HG03432 (cell line): ENCODE results near the gene SPINK4.

ENCODE experiments used
- ATAC-seq: cut with Tn5 transposase; IDR thresholded peaks from one replicate; pipeline ENCODE4 v1.9.1; 2021; ENCODE audit warnings: mild to moderate bottlenecking, moderate library complexity; ENCODE audit not compliant: unreplicated experiment

SPINK4 gene

DNA sequence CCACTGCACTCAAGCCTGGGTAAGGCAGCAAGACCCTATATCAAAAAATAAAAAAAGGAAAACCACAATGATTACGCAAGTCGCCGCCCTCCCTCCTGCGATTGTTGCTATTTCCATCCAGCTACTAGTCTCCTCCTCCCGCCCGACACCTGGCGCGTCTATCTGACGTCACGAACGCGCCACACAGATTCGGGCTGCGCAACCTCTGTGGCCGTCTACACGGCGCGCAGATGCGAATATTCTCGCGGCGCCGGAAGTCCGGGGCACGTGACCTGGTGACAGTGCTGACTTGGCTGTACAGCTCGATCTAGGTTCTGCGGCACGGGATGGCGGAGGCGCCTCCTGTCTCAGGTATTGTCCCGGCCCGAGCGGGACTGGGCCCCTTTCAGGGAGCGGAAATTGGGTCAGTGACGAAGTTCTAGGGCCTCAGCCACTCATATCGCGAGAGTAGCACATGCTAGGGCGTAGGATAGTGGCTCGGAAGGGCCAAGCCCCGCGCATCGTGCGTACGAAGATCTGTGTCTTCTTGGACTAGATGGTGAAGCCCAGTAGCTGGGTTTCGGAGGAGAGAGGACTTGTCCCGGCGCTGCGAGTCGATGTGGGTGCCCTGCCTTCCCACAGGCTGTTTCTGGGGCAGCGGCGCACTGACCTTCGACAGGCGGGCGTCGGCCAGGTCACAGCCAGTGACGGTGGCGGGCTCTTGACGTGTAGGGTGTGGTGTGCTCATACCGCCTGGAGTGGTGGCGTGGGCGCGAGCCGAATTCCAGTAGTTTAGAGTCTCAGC, 50.5 kb downstream of the SPINK4 start, which contains the start of gene NFX1:
Gene NFX1 (plus strand): TSS at position 270 of the 784 bp plus-strand sequence. CDS start 57 bp downstream, at position 327.
- ATAC-seq = peak; percentile 89

DNA sequence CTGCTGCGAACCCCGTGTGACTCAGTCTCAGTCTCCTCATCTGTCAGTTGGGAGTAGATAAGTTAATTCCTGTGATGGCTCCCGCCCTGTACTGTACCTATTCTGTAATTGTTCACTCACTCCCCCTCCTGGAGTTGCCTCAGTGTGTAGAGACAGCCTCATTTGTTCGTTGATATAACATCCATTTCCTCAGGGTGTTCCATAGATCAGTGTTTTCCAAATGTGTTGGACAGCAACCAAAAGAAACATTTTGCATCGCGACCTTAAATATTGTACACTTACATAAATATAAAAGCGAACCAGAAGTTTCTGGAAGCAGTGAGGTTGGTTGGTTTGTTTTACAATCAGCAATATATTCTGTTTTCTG, 51.0 kb downstream of the SPINK4 start:
- no peak for ATAC-seq

DNA sequence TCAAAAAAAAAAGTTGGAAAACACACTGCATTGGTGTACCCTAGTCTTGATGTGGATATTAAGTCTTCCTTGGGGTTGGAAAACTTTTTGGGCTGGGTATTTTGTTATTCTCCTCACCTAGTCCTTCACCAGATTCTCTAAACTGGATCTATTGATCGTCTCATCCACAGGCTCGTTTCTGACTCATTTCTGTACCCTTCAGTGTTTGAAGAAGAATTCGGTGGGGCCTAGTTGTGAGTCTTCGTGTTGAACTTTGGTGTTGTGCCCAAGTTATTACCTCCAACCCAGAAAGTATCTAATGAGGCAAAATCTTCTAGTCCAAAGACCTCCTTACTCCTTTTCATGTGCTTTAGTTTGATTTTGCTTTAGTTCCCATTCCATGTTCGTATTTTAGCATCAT, 51.9 kb downstream of the SPINK4 start:
- no peak for ATAC-seq

DNA sequence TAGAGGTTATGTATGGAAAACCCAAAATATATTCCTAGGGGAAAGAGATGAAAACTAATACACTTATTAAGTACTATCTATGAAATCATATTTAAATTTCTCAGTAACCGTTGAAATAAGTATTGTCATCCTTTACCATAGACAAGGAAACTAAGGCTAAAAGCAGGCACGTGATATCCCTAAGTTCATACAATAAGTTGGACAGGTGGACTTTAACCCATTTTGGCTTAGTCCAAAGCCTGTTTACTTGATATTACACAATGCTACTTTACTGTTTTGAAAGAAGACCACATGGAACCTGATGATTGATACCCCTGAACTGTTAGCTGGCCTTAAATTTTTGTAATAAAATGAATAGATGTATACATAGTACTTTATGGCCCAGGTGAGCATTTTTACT, 53.8 kb downstream of the SPINK4 start:
- ATAC-seq = no peak

DNA sequence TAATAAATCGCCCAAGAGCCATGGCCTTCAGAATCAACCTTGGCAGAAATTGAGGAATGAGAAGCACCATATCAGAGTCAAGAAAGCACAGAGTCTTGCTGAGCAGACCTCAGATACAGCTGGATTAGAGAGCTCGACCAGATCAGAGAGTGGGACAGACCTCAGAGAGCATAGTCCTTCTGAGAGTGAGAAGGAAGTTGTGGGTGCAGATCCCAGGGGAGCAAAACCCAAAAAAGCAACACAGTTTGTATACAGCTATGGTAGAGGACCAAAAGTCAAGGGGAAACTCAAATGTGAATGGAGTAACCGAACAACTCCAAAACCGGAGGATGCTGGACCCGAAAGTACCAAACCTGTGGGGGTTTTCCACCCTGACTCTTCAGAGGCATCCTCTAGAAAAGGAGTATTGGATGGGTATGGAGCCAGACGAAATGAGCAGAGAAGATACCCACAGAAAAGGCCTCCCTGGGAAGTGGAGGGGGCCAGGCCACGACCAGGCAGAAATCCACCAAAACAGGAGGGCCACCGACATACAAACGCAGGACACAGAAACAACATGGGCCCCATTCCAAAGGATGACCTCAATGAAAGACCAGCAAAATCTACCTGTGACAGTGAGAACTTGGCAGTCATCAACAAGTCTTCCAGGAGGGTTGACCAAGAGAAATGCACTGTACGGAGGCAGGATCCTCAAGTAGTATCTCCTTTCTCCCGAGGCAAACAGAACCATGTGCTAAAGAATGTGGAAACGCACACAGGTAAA, 54.9 kb downstream of the SPINK4 start:
- no peak for ATAC-seq

DNA sequence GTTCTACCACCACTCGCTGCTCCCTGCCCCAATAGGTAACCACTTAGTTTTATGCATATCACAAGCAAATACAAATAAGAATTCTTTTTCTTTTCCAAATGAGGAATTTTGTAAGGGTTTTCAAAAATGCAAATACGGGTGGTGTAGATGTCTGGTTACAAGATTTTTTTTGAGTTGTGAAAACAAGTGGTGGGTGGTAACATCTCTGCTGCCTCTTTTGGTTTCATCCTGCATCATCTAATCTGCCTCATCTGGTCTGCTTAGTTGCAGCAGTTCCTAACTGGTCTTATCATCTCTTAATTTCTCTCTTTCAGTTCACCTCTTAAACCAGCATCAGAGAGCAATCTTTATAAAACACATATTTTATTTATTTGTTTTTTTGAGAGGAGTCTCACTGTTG, 55.6 kb downstream of the SPINK4 start:
- ATAC-seq = peak; percentile 45

DNA sequence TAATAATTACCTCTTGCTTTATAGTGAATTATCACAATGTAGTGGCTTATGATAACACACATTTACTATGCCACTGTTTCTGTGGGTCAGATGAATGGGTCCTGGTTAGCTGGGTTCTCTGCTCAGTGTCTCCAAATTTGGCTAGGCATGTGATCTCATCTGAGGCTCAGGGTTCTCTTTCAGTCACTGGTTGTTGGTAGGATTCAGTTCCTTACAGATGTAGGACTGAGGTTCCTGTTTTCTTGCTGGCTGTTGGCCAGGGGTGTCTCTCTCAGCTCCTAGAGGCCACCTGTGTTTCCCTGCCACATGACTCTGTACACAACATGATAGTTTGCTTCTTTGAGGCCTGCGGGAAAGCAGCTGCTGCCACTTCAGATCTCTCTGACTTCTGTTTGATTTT, 57.5 kb downstream of the SPINK4 start:
- ATAC-seq = peak; percentile 89
